ENCODE measurements around the gene ZG16B.

ZG16B gene

DNA sequence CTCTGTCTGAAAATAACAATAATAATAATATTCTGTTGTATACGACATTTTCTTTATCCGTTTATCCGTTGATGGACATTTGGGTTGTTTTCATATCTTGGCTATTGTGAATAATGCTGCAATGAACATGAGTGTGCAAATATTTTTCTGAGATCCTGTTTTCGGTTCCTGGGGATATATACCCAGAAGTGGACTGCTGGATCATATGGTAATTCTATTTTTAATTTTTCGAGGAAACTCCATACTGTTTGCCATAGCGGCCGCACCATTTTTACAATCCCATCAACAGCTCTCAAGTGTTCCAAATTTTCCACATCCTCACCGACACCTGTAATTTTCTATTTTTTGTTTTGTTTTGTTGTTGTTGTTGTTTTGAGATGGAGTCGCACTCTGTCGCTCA lies 37.2 kb upstream of the ZG16B start:
- TF ChIP-seq, protein P1, sequence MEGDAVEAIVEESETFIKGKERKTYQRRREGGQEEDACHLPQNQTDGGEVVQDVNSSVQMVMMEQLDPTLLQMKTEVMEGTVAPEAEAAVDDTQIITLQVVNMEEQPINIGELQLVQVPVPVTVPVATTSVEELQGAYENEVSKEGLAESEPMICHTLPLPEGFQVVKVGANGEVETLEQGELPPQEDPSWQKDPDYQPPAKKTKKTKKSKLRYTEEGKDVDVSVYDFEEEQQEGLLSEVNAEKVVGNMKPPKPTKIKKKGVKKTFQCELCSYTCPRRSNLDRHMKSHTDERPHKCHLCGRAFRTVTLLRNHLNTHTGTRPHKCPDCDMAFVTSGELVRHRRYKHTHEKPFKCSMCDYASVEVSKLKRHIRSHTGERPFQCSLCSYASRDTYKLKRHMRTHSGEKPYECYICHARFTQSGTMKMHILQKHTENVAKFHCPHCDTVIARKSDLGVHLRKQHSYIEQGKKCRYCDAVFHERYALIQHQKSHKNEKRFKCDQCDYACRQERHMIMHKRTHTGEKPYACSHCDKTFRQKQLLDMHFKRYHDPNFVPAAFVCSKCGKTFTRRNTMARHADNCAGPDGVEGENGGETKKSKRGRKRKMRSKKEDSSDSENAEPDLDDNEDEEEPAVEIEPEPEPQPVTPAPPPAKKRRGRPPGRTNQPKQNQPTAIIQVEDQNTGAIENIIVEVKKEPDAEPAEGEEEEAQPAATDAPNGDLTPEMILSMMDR (conservative IDR thresholded peaks at IDR 0.05; ENCODE audit: low read depth): no peak
- POLR2A ChIA-PET (ENCODE audit: low non-redundant PET): no interaction called here
- no peak overlapping the region for H3K27ac ChIP-seq
- CTCF ChIA-PET: no interaction called here
- no peak for DNase-seq (ENCODE audit: low spot score)

DNA sequence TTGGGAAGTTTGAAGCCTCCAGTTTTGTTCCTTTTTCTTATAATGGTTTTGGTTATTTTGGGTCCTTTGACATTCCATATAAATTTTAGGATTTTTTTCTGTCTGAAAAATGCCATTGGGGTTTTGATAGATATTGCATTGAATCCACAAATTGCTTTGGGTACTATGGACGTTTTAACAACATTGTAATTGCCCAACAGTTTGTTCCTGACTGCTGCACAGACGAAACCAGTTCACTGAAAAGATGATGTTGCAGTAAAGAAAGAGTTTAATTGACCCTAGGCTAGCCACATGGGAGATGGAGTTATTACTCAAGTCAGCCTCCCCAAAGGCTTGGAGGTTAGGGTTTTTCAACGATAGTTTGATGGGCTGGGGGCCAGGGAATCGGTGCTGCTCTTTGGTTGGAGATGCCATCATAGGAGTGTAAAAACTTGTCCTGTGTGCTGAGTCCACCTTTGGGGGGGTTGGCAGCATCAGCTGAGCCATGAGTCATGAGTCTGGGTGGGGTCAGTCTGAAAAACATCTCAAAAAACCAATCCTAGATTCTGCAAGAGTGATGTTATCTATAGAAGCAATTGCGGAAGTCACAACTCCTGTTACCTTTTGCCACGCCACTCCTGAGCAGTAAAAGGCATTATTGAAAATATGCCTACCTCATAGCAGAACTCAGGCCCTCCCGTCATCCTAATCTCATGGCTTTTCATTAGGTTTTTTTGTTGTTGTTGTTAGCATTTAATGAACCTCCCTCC lies 34.5 kb upstream of the ZG16B start:
- POLR2A ChIA-PET (ENCODE audit: low non-redundant PET): no interaction called here
- TF ChIP-seq, protein P1 (conservative IDR thresholded peaks at IDR 0.05; ENCODE audit: low read depth): no peak
- H3K27ac ChIP-seq: peak overlapping the region; percentile 64
- CTCF ChIA-PET: no interaction called here
- DNase-seq (ENCODE audit: low spot score): no peak

DNA sequence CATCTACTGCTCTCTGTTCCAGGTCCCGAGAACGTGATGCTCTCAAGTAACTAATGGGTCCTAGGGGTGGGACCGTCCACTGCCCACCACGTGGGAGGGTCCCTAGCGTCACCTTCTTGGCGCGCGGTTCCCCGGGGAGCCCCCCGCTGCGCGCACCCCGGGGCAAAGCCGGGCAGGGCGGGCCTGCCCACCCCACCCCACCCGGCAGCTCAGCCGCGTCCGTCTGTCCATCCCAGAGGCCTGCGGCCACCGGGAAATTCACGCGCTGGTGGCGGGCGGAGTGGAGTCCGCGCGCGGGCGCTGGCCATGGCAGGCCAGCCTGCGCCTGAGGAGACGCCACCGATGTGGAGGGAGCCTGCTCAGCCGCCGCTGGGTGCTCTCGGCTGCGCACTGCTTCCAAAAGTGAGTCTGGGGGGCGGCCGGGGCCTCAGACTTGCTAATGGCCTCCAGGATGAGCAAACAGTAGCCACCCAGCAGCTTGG lies 31.3 kb upstream of the ZG16B start:
- TF ChIP-seq, protein P1 (conservative IDR thresholded peaks at IDR 0.05; ENCODE audit: low read depth): no peak
- DNase-seq (ENCODE audit: low spot score): no peak
- no peak overlapping the region for H3K27ac ChIP-seq
- ChIA-PET POLR2A (ENCODE audit: low non-redundant PET) (no interaction called here), CTCF (no interaction called here)

DNA sequence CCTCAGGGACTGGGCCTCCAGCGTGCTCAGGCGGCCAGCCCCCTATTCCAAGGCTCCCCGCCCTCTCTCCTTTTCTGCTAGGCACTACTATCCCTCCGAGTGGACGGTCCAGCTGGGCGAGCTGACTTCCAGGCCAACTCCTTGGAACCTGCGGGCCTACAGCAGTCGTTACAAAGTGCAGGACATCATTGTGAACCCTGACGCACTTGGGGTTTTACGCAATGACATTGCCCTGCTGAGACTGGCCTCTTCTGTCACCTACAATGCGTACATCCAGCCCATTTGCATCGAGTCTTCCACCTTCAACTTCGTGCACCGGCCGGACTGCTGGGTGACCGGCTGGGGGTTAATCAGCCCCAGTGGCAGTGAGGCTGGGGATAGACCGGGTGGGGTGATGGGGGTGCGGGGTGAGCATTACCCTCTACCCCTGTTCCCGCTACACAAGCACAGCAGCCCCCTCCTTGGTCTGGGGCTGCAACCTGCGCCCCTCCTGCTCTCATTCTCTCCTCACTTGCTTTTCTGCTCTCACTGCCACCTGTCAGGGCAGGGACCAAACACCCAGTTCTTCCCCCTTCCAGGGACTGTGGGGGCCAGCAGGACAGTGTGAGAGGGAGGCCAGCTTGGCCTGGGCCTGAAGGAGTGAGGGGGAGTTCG lies 30.8 kb upstream of the ZG16B start:
- no peak for DNase-seq (ENCODE audit: low spot score)
- no peak overlapping the region for H3K27ac ChIP-seq
- POLR2A ChIA-PET (ENCODE audit: low non-redundant PET): no interaction called here
- CTCF ChIA-PET: no interaction called here
- TF ChIP-seq, protein P1 (conservative IDR thresholded peaks at IDR 0.05; ENCODE audit: low read depth): no peak

DNA sequence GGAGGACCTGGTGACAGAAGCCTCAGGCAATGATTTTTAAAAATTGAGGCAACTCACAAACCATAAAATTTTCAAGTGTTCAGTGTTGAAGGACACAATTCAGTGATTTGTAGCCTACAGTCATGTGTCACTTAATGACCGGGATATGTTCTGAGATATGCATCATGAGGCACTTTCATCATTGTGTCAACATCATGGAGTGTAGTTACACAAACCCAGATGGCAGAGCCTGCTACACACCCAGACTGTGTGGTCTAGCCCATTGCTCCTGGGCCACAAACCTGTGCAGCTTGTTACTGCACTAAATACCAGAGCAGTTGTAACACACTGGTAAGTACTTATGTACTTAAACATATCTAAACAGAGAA lies 30.3 kb upstream of the ZG16B start:
- no peak for DNase-seq (ENCODE audit: low spot score)
- POLR2A ChIA-PET (ENCODE audit: low non-redundant PET): no interaction called here
- TF ChIP-seq, protein P1 (conservative IDR thresholded peaks at IDR 0.05; ENCODE audit: low read depth): no peak
- no peak overlapping the region for H3K27ac ChIP-seq
- CTCF ChIA-PET: interaction anchor here (0.6 to 1.1 kb wide), 2 partner anchors 69 to 80 kb away, joined by 3 to 5 read pairs; no protein-coding TSS in a partner anchor

DNA sequence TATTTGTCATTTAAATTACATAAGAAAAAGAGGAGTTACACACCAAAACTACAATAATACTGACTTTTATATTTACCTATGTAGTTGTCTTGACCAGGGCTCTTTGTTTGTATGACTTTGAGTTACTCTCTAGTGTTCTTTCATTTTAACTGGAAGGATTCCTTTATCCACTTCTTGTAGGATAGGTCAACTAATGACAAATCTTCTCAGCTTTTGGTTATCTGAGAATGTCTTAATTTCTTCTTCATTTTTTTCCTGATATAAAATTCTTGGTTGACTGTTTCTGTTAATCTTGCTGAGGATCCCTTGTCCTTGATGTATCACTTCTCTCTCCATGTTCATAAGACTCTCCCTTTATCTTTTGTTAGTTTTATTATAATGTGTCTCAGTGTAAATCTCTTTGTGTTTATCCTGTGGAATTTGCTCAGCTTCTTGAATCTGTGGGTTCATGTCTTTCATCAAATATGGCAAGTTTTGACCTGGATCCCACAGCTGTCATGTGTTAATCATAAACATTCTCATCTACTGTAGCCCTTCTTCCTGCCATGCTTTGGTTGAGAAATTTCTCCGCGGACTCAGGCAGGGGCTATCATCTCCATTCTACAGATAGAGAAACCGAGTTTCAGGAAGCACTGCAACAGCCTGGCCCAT lies 26.4 kb upstream of the ZG16B start:
- ChIA-PET CTCF (interaction anchor here (0.6 kb wide), 1 partner anchor 20 kb away, joined by 3 read pairs; no protein-coding TSS in a partner anchor), POLR2A (ENCODE audit: low non-redundant PET) (no interaction called here)
- no peak overlapping the region for H3K27ac ChIP-seq
- TF ChIP-seq, protein P1 (conservative IDR thresholded peaks at IDR 0.05; ENCODE audit: low read depth): no peak
- DNase-seq (ENCODE audit: low spot score): no peak
